WTC11 (cell line): ENCODE data around the gene NOL7.

ENCODE experiments used
- NR2C2 ChIP-seq: sonication (generic); formaldehyde crosslinking; IDR thresholded peaks from 2 replicates; pipeline ENCODE4 v1.8.0; 2022; ENCODE audit warnings: mild to moderate bottlenecking, missing genetic modification reagents
- SMAD4 ChIP-seq: sonication (generic); formaldehyde crosslinking; IDR thresholded peaks from 2 replicates; pipeline ENCODE4 v1.8.0; 2022; ENCODE audit warnings: mild to moderate bottlenecking, missing genetic modification reagents
- ZBTB21 ChIP-seq: sonication (generic); formaldehyde crosslinking; IDR thresholded peaks from 2 replicates; pipeline ENCODE4 v1.8.1; 2023; ENCODE audit warnings: mild to moderate bottlenecking, missing genetic modification reagents, borderline replicate concordance
- ZNF219 ChIP-seq: sonication (generic); formaldehyde crosslinking; IDR thresholded peaks from 2 replicates; pipeline ENCODE4 v1.8.0; 2023; ENCODE audit warnings: missing genetic modification reagents, mild to moderate bottlenecking, borderline replicate concordance
- TF ChIP-seq, protein P1 (sequence below): sonication (generic); formaldehyde crosslinking; IDR thresholded peaks from 2 replicates; pipeline ENCODE4 v1.8.0; 2022; ENCODE audit warnings: mild to moderate bottlenecking, missing genetic modification reagents
- TF ChIP-seq, protein P2 (sequence below): fragments of 200-600 bp; IDR thresholded peaks from 2 replicates; pipeline ENCODE4 v1.8.0; 2022; ENCODE audit warnings: antibody characterized with exemption
- TF ChIP-seq, protein P3 (sequence below): sonication (generic); formaldehyde crosslinking; IDR thresholded peaks from 2 replicates; pipeline ENCODE4 v1.8.1; 2022; ENCODE audit warnings: low read depth, missing genetic modification reagents, borderline replicate concordance
- TF ChIP-seq, protein P4 (sequence below): sonication (generic); formaldehyde crosslinking; conservative IDR thresholded peaks from 2 replicates; pipeline ENCODE4 v1.8.1; 2022; ENCODE audit warnings: mild to moderate bottlenecking, missing genetic modification reagents
- TF ChIP-seq, protein P5 (sequence below): sonication (generic); formaldehyde crosslinking; IDR thresholded peaks from 2 replicates; pipeline ENCODE4 v1.8.1; 2023; ENCODE audit warnings: mild to moderate bottlenecking, missing genetic modification reagents, moderate library complexity
- TF ChIP-seq, protein P6 (sequence below): sonication (generic); formaldehyde crosslinking; IDR thresholded peaks from 2 replicates; pipeline ENCODE4 v1.8.0; 2022; ENCODE audit warnings: mild to moderate bottlenecking, missing genetic modification reagents

DNA sequence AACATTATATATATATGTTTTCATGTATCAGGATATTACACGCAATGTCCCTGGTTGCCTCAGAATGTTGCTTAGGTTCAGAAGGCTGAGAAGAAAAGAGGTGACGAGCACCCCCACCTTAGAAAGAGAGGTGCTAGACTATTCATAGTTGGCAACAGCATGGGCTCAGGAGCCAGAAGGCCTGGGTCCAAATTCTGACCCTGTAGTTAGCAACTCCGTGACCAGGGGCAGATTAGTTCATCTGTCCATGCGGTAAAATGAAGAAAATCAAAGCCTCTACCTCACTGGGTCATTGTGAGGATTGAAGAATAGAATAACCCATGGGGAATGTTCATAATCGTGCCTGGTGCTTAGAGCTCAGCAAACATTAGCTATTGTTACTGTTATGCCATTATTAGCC lies 46.2 kb upstream of the NOL7 start:
- TF ChIP-seq, protein P1, sequence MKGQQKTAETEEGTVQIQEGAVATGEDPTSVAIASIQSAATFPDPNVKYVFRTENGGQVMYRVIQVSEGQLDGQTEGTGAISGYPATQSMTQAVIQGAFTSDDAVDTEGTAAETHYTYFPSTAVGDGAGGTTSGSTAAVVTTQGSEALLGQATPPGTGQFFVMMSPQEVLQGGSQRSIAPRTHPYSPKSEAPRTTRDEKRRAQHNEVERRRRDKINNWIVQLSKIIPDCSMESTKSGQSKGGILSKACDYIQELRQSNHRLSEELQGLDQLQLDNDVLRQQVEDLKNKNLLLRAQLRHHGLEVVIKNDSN (CRISPR knock-in tag), result no peak
- TF ChIP-seq, protein P2, sequence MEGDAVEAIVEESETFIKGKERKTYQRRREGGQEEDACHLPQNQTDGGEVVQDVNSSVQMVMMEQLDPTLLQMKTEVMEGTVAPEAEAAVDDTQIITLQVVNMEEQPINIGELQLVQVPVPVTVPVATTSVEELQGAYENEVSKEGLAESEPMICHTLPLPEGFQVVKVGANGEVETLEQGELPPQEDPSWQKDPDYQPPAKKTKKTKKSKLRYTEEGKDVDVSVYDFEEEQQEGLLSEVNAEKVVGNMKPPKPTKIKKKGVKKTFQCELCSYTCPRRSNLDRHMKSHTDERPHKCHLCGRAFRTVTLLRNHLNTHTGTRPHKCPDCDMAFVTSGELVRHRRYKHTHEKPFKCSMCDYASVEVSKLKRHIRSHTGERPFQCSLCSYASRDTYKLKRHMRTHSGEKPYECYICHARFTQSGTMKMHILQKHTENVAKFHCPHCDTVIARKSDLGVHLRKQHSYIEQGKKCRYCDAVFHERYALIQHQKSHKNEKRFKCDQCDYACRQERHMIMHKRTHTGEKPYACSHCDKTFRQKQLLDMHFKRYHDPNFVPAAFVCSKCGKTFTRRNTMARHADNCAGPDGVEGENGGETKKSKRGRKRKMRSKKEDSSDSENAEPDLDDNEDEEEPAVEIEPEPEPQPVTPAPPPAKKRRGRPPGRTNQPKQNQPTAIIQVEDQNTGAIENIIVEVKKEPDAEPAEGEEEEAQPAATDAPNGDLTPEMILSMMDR, result no peak
- TF ChIP-seq ZBTB21 (CRISPR knock-in tag) (no peak), ZNF219 (CRISPR knock-in tag) (no peak), SMAD4 (CRISPR knock-in tag) (no peak), NR2C2 (CRISPR knock-in tag) (no peak)
- TF ChIP-seq, protein P3, sequence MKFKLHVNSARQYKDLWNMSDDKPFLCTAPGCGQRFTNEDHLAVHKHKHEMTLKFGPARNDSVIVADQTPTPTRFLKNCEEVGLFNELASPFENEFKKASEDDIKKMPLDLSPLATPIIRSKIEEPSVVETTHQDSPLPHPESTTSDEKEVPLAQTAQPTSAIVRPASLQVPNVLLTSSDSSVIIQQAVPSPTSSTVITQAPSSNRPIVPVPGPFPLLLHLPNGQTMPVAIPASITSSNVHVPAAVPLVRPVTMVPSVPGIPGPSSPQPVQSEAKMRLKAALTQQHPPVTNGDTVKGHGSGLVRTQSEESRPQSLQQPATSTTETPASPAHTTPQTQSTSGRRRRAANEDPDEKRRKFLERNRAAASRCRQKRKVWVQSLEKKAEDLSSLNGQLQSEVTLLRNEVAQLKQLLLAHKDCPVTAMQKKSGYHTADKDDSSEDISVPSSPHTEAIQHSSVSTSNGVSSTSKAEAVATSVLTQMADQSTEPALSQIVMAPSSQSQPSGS (CRISPR knock-in tag), result no peak
- TF ChIP-seq, protein P4, sequence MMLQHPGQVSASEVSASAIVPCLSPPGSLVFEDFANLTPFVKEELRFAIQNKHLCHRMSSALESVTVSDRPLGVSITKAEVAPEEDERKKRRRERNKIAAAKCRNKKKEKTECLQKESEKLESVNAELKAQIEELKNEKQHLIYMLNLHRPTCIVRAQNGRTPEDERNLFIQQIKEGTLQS (CRISPR knock-in tag), result no peak
- TF ChIP-seq, protein P5, sequence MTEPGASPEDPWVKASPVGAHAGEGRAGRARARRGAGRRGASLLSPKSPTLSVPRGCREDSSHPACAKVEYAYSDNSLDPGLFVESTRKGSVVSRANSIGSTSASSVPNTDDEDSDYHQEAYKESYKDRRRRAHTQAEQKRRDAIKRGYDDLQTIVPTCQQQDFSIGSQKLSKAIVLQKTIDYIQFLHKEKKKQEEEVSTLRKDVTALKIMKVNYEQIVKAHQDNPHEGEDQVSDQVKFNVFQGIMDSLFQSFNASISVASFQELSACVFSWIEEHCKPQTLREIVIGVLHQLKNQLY, result no peak
- TF ChIP-seq, protein P6, sequence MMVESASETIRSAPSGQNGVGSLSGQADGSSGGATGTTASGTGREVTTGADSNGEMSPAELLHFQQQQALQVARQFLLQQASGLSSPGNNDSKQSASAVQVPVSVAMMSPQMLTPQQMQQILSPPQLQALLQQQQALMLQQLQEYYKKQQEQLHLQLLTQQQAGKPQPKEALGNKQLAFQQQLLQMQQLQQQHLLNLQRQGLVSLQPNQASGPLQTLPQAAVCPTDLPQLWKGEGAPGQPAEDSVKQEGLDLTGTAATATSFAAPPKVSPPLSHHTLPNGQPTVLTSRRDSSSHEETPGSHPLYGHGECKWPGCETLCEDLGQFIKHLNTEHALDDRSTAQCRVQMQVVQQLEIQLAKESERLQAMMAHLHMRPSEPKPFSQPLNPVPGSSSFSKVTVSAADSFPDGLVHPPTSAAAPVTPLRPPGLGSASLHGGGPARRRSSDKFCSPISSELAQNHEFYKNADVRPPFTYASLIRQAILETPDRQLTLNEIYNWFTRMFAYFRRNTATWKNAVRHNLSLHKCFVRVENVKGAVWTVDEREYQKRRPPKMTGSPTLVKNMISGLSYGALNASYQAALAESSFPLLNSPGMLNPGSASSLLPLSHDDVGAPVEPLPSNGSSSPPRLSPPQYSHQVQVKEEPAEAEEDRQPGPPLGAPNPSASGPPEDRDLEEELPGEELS (CRISPR knock-in tag), result no peak
